GM19395 (cell line): ENCODE data around the gene DPY19L1.
"Not testable (repeated sequence)": the region's sequence is repeated elsewhere in the genome, so short reads cannot be mapped to it uniquely, and the experiment has no call there.

Experiments
- ATAC-seq: cut with Tn5 transposase; IDR thresholded peaks from one replicate; pipeline ENCODE4 v1.9.1; 2021; ENCODE audit warnings: mild to moderate bottlenecking, moderate library complexity; ENCODE audit not compliant: unreplicated experiment

The DPY19L1 gene

DNA sequence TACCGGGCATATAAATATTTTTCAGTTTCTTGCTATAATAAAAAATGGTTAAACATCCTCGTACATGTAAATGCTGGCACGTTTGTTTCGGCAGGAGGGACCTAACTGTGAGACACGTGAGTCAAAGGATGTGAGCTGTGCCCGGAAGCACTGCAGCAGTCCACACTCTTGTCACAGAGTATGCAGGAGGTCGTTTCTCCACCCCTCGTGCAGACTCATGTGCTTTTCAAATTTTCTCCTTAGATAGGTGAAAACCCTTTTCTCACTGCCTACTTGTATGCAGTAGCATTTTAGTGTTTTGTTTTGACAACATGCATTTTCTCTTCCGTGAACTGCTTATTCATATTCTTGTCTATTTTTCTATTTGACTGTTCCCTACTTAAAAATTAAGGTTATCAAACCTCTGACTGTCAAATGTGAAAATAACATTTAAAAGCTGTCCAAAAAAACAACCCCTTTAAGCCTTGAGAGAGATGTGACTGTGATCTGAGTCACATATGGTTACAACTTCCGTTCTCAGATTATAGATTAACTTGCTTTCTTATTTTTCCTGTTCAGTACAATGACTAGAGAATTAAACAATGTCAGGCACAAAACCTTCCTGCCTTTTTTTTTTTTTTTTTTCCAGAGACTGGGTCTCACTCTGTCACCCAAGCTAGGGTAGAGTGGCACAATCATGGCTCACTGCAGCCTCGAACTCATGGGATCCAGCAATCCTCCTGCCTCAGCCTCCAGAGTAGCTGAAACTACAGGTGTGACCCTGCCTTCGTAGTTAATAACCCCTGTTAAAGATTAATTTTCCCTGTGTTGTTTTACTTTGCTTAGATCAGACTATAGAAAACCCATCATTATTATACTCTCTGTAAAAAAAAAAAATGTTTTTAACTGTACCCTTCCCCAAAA is 45.1 kb downstream of the DPY19L1 start:
- peak; percentile 92 for ATAC-seq

DNA sequence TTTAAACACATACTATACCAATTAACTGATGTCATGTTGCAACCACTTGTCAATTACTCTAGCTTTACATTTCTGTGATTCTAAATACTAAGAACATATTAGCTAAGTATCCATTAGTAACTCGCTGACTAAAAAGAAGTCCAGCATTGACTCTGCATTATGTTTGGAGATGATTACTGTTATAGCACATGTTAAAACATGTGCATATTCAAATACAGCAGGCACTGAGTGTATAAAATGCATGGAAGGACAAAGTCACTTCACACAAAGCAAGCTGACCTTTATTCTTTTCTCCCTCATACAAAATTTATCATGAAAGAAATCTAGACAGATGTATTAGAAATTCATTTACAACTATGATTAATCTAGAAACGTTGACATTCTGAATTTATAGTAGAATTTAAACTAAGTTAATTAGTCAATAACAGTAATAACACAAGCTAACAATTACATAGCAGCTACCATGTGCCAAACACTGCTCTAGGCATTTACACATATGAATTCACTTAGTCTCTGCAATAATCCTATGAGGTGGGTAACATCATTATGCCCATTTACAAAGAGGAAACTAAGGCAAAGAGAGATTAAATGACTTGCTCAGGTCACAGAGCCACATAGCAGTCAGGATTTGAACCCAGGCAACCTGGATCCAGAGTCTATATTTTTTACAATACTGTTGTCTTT is 48.7 kb downstream of the DPY19L1 start:
- not testable (repeated sequence) for ATAC-seq

DNA sequence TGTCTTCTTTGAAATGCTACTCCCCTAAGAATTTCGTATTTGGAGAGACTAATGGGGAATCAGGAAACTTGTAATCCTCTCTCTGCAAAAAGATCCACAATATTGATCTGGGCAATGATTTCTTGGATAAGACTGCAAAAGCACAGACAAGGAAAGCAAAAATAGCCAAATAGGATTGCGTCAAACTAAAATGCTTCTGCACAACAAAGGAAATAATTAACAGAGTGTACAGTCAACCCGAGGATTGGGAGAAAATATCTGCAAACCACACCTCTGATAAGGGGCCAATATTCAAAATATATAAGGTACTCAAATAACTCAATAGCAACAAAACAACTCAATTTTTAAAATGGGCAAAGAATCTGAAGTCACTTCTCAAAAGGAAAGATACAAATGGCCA is 52.1 kb downstream of the DPY19L1 start:
- not testable (repeated sequence) for ATAC-seq

DNA sequence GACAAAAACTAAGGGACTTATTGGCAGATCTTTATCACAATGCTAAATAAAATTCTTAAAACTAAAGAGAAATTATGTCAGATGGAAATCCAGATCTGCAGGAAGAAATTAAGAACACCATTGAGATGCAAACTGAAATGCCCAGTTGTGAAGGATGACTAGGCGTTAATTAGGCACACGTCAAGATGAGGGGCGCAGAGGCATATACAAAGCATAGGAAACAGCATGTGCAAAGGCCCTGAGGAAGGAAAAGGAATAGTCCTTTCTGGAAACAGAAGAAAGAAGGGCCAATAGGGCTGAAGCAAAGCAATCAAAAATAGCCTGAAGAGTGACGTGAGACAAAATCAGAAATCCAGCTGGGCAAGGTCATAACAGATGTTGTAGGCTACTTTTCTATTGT is 53.1 kb downstream of the DPY19L1 start:
- not testable (repeated sequence) for ATAC-seq

DNA sequence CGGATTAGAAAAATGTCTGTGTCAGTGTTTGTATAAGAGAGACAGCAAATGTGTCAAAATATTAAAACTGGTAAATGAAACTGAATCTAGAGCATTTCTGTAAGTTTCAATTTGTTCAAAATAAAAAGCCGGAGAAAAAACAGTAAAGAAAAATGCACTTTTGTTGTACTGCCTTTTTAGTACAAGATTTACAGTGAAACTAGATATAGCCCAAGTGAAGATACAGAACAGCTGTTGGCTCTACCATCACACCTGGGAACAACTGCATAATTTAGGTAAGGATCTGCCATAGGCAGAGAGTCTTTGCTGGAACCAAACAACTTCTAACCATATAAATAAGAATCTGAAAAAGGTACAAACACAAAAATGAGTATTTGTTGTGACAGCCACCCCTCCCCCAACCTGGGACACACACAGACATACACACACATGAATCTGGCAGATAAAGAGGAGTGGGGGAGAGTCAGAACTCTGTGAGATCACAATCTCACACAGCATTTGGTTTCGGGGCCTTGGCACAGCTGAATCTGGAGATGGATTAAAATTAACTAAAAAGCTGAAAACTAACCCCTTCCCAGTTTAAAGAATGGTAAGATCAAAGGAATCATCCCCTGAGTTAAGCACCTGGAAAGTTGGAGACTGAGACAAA is 54.8 kb downstream of the DPY19L1 start:
- ATAC-seq: peak; percentile 68

DNA sequence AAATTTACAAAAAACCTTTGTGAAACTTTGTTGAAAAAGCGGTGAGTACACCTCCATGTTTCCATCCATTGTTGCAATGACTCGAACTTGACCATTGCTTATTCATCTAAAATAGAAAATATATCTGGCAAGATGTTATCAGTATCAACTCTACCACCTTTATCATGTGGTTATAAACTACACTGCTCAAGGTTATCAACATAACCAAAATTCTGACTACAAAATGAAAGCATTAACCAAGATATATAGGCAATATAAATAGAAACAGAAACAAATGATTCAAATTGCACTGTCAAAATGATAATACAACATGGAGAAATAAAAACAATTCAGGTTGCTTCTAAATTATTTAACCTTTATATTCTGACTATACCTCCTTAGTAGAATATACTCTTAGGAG is 58.2 kb downstream of the DPY19L1 start:
- not testable (repeated sequence) for ATAC-seq

DNA sequence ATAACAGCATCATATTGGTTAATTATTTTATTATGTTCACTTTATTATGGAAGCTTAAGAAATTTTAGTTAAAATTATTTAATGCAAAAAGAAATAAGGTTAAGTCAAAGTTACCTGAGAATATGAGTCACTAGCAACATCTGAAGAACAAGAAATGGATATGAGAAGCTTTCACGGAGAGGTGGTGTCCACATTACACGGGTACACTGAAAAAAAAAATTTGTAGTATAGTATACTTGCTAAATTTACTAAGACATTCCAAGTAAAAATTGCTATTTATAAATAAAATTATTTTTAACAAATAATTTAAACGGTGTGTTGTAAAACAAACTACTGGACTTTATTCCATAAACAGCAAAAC is 63.9 kb downstream of the DPY19L1 start:
- peak; percentile 29 for ATAC-seq

DNA sequence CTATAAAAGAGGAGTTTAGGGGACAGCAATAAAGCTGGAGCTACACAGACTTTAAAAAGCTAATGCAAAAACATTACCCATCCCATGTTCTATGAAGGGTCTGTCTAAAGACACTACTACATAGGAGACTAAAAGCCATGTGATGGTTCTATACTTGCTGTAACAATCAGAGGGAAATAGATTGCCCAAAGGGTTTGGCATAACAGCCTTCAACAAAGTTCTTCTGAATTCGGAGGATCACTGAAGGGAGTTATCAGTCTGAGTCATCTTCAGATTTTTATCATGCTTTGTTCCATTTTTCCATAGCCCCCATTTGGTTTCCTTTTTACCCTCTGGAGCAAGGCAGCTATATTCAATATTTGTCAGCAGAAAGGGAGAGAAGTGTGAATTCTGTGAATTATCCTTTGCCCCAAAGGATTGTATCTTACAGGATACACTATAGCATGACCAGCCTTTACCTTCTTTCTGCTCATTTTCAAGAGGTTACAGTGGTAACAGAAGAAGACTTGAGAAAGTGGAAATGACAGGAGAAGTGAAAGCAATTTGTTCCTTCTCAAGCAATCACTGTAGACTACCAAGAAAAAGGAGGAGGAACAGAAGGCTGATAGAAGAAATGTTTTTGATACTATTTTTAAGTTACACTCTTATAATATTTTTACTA is 64.4 kb downstream of the DPY19L1 start:
- ATAC-seq: peak; percentile 91

DNA sequence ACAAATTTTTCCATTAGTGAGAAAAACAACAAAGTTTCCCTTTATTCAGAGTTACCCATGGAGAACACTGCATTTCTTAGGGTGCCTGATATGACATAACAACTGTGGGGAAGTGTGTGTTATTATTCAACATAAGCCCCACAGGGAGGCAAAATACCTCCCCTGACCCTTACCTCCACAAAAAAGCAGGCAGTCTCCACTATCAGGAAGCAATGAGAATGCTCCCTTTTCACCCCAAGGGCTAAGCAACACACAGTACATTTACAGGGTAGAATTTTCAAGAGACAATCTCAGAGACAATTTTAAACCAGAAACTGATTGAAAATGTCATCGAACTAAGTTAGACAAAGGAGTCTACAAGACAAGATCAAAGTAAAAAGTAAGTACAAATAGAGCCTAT is 69.5 kb downstream of the DPY19L1 start:
- ATAC-seq: not testable (repeated sequence)

DNA sequence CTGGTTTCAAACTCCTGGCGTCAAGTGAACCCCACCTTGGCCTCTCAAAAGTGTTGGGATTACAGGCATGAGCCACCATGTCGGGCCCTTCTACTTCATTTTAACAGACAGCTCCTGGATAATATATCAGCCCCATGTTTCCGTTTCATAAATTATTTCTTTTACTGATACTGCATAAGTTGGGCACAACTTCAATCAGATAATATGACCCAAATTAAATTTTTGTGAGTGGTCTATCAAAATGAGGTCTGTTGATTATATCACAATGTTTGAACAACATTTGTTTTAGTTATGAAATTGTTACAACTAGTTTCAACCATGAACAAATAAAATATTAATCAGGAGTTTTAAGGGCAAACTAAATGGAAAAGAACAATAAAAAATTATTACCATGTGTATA is 70.8 kb downstream of the DPY19L1 start:
- not testable (repeated sequence) for ATAC-seq

DNA sequence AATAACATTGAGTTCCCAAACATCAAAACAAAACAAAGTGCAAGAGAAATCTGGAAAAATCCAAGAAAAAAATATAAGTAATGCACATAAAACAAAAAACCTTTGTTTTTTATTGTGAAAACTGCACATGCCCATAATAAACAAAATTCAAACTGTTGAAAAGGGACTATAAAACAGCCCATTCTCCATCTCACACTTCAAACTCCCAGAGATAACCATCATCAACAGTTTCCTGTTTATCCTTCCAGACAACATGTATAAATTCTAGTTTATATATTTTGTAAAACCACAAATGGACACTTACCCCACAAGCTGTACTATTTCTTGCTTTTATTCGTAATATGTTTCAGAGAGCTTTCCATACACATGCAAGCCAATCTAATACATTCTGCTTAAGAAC is 79.3 kb downstream of the DPY19L1 start:
- ATAC-seq: no peak

DNA sequence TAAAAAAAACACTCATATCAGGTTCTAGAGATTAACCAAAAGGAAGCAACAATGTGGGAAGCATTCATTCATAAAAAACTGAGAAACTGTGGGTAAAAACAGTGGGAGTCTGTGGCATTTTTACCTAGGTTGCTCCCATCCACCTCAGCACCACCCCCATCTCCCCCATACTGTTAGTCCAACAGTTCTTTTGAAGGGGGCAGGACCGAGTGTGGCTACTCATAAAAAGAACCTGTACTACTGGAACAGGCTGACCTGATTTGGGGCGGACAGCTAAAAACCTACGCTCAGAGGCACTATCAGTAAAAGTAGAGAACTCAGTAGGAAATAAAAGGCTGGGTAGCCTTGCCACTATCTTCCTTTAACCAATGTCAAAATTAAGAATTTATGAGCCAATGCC is 84.5 kb downstream of the DPY19L1 start:
- no peak for ATAC-seq

DNA sequence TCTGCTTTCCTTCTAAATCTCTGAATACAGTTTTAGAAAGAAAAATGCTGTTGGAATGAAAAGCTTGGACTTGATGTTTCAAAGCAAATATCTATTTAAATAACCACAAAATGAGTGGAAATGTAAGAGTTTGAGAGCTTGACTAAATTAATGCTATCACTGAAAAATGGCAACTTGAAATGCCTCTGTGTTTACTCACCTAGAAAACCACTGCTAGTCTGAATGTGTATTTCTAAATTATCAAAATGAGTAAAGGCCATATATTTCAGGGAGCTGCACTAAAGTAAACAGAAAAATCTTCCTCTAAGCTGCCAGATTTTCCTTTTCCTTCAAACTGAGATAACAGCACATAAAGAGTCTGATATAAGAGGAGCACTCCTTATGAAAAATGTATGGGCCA is 87.9 kb downstream of the DPY19L1 start:
- no peak for ATAC-seq

DNA sequence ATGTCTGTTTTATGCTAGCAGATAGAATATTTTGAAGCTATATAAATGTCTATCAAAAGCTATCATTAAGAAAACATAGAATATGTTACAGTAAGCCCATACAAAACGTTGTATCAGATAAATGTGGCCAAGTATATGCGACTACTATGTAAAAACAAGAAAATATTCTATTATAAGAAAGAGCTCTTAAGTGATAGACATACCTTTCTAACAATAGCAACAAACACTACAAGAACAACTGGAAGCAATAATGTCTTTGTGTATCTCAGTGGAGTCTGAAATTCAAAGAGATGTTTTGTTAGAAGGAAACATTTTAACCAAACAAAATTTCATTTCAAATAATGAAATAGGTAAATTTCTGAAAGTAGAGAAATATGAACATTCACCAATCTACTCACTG is 89.9 kb downstream of the DPY19L1 start:
- not testable (repeated sequence) for ATAC-seq

DNA sequence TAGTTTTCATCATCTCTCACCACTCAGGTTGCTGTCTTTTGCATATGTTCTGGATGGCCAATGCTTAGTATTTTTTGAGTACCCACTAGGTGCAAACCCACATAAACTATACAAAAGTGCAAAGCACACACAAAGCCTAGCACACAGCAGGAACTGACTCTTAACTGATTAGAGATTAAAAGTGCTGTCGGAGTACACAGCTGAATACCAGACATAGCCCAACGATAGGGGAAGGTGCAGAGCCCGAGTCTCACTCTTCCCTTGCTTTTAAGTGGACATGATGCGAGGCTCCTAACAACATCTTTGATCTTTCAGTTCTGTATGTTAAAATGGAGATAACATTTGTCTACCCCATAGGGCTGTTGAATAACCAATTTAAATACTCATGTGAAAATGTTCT is 90.8 kb downstream of the DPY19L1 start:
- ATAC-seq: no peak

DNA sequence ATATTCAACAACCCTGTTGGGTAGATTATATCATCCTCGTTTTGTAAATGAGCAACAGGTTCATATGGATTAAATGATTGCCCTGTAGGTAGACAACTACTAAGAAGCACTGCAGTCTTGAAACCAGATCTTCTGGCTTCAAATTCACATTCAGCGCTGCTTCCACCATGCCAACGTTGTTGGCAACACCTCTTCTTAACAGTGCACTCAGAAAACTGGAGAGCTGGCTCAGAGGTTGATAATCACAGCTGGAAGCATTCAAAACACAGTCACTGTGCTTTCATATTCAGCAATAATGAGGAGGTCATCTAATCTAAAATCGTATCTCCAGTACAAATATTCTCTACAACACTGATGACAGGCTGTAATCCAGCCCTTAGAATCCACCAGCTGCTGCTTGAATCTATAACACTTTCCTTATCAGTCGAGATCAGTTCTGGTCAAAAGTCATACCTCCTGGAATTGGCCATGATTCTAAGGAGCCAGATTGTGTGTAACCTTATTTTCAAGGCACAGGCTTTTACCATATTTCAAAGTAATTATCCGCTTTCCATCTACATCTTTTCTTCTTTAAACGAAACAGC is 91.3 kb downstream of the DPY19L1 start:
- not testable (repeated sequence) for ATAC-seq

DNA sequence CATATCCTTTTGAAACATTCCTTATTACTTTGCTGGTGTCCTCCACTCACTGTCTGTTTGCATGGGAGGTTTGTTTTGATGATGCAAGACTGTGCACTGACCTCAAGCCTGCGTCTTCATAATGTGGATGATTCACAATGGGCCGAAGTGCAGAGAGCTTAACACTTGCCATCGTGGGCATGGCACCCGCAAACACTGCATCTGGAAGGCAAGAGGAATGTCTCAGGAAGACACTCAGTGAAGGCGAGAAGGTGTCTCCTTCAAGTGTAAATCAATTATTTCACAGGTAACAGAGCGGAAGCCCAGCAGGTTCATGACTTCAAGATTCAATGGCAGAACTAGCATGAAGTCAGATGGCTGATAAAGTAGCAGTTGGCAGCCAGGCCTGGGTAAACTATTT is 98.1 kb downstream of the DPY19L1 start:
- no peak for ATAC-seq

DNA sequence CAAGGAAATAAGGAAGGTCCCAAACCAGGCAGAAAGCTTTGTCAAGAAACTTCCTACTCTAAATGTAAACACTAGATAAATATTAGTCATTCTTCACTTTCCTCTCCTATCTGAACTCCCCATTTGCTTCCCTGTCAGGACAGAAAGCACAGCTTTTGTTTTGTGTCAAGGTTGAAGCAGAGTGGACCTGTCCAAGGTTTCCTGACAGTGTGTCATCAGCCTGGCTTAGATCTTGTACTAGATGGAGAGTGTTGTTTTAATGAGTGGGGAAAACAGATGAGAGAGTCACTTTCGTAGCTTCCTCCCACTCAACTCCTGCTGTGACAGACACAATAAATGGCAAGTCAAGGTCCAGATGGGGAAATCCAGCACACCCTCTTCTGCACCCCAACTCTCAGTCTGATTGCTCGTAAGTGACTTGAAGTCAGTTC is 101.5 kb downstream of the DPY19L1 start:
- not testable (repeated sequence) for ATAC-seq

DNA sequence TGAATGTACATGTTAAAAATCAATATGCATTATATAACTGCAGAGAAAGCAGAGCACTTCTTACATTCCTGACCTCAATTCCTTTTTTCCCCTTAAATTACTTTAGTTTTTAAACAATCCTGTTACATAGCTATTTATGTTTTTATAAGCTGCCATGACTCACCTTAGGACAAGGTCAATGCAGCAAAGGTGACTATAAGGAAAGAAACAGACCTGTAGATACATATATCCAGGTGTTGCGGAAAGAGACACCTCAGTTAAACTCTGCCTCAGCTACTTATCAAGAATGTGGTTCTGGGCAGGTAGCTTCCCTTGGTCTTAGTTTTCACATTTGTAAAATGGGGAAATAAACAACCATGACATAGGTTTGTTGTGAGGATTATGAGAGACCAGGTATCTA is 105.5 kb downstream of the DPY19L1 start:
- no peak for ATAC-seq

DNA sequence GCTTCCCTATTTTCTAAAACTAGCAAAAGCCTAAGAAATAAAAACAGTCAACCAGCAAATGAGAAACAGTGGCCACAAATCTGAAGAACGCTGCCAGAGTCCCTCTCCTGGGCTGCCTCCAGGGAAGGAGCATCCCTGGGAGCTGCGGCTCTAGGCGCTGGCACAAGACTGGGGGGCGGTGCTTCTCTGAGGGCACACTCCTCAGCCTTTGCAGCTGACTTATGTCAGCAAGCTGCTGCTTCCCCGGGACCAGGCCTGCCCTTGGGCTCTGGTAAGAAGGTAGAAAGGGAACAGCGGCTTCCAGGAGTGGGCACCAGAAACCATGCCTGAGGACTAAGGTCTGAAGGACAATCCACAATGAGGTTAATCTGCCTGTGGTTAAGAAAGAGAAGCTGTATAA is 107.5 kb downstream of the DPY19L1 start:
- not testable (repeated sequence) for ATAC-seq

DNA sequence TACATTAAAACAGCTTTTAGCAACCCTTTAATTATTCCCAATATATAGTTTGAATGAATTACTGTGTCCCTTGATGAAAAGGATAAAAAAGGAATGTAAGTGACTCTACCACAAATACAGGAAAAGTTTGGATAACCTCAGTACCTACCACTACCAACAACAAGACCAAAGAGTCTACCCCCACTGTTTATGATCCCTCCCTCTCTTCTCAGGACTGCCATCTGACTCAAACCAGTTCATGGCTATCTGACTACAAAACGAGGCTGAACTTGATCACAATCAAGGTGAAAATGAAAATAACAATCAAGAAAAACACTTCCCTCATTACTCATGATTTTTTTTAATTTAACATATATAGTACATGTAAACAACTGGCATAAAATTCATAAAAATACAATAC is 108.7 kb downstream of the DPY19L1 start:
- ATAC-seq: peak; percentile 41
